ENCODE measurements around the gene DGCR8. TPM values are rescaled to one million over a fixed set of nuclear protein-coding genes. Genes with fewer than 3 reads are reported as not detected.

The DGCR8 gene
- total and polyA plus RNA-seq, 2 donors from 2014 or later, result 12.2 to 40.1 TPM

- Histone ChIP-seq H3K4me3 (ENCODE audit: low read length in 3 of 3) (peak overlapping the region; percentile 57 to 82 (median 79)), H3K9me3 (ENCODE audit: control insufficient read depth in 2 of 3, insufficient read depth in 1 of 3, low read length in 3 of 3) (no peaks in the 10 kb centered on the region), H3K27me3 (ENCODE audit: control insufficient read depth, insufficient read depth, low read length) (no peaks in the 10 kb centered on the region), H3K27ac (ENCODE audit: low read depth in 2 of 2, low read length in 2 of 2) (no peak overlapping the region), H3K36me3 (ENCODE audit: control insufficient read depth in 2 of 3, insufficient read depth in 3 of 3, low read length in 3 of 3) (peaks cover 0 to 14% (median 9%) of the 10 kb centered on the region in 3 donors), H3K9ac (ENCODE audit: low read length in 3 of 3) (peak overlapping the region; percentile 62 to 74 (median 62)), H3K4me1 (ENCODE audit: control insufficient read depth in 2 of 3, insufficient read depth in 2 of 3, low read depth in 1 of 3, low read length in 3 of 3) (peaks cover 0 to 18% (median 4%) of the 10 kb centered on the region in 3 donors)
- intact Hi-C loops (cut with DNase I), result loop anchor here (10.0 kb wide), 1 partner anchor 93 kb away; the partner anchor contains the start of gene TANGO2
- TF ChIP-seq CTCF (IDR thresholded peaks at IDR 0.05; ENCODE audit: borderline replicate concordance, extremely low read depth, insufficient read depth), result no peak
- FAIRE-seq, result no peak
- peak in 4 of 5 donors; percentile 35 to 88 (median 63) for DNase-seq
Observed at GRCh38 chr22:20117633-20118299, 37.7 kb downstream of the DGCR8 start.

- Histone ChIP-seq H3K9ac (ENCODE audit: low read length in 3 of 3) (peak overlapping the region; percentile 62 to 74 (median 62)), H3K4me3 (ENCODE audit: low read length in 3 of 3) (peak overlapping the region; percentile 57 to 82 (median 79)), H3K4me1 (ENCODE audit: control insufficient read depth in 2 of 3, insufficient read depth in 2 of 3, low read depth in 1 of 3, low read length in 3 of 3) (peaks cover 0 to 18% (median 4%) of the 10 kb centered on the region in 3 donors), H3K36me3 (ENCODE audit: control insufficient read depth in 2 of 3, insufficient read depth in 3 of 3, low read length in 3 of 3) (peaks cover 0 to 9% (median 9%) of the 10 kb centered on the region in 3 donors), H3K27me3 (ENCODE audit: control insufficient read depth, insufficient read depth, low read length) (no peaks in the 10 kb centered on the region), H3K27ac (ENCODE audit: low read depth in 2 of 2, low read length in 2 of 2) (no peak overlapping the region), H3K9me3 (ENCODE audit: control insufficient read depth in 2 of 3, insufficient read depth in 1 of 3, low read length in 3 of 3) (no peaks in the 10 kb centered on the region)
- FAIRE-seq, result no peak
- DNase-seq, result peak in 1 of 5 donors; percentile 28
- intact Hi-C loops (cut with DNase I), result loop anchor here (10.0 kb wide), 1 partner anchor 94 kb away; the partner anchor contains the start of gene TANGO2
- no peak for TF ChIP-seq CTCF (IDR thresholded peaks at IDR 0.05; ENCODE audit: borderline replicate concordance, extremely low read depth, insufficient read depth)
Observed at GRCh38 chr22:20118300-20119020, 38.4 kb downstream of the DGCR8 start.

- Histone ChIP-seq H3K4me1 (ENCODE audit: control insufficient read depth in 2 of 3, insufficient read depth in 2 of 3, low read depth in 1 of 3, low read length in 3 of 3) (peaks cover 0 to 9% (median 4%) of the 10 kb centered on the region in 3 donors), H3K27me3 (ENCODE audit: control insufficient read depth, insufficient read depth, low read length) (no peaks in the 10 kb centered on the region), H3K9me3 (ENCODE audit: control insufficient read depth in 2 of 3, insufficient read depth in 1 of 3, low read length in 3 of 3) (no peaks in the 10 kb centered on the region), H3K36me3 (ENCODE audit: control insufficient read depth in 2 of 3, insufficient read depth in 3 of 3, low read length in 3 of 3) (peaks cover 0 to 21% (median 10%) of the 10 kb centered on the region in 3 donors), H3K27ac (ENCODE audit: low read depth in 2 of 2, low read length in 2 of 2) (no peak overlapping the region), H3K4me3 (ENCODE audit: low read length in 3 of 3) (no peak overlapping the region), H3K9ac (ENCODE audit: low read length in 3 of 3) (no peak overlapping the region)
- no peak for FAIRE-seq
- TF ChIP-seq CTCF (IDR thresholded peaks at IDR 0.05; ENCODE audit: borderline replicate concordance, extremely low read depth, insufficient read depth), result no peak
- intact Hi-C loops (cut with DNase I), result no loop called here
- DNase-seq, result peak in 1 of 5 donors; percentile 61
Observed at GRCh38 chr22:20121856-20122415, 41.9 kb downstream of the DGCR8 start.

Measured in kidney (tissue), 14 donors.